Effector memory CD8-positive, alpha-beta T cell (primary cell): ENCODE data around the gene ZBTB33.
A peak's percentile ranks its signal among the peaks of the same experiment; 100 is the strongest.

Experiments
- ATAC-seq: fragments of 150-1000 bp; cut with Tn5 transposase; replicated peaks from 2 replicates; pipeline ENCODE4 v1.10.0; 2021; ENCODE audit warnings: mild to moderate bottlenecking, moderate library complexity
- DNase-seq, 3 experiments: peaks; one replicate each; pipeline ENCODE4 v3.0.0; 2021
- H3K27ac Mint-ChIP-seq, 2 donors: one replicate each; pipeline ENCODE4 v1.8.0; 2022; ENCODE audit warnings: mild to moderate bottlenecking in 2 of 2, mixed read lengths in 2 of 2, moderate library complexity in 2 of 2
- H3K27me3 Mint-ChIP-seq, 2 donors: one replicate each; pipeline ENCODE4 v1.8.0; 2022; ENCODE audit warnings: mixed read lengths in 2 of 2
- H3K36me3 Mint-ChIP-seq: one replicate; pipeline ENCODE4 v1.8.0; 2022; ENCODE audit warnings: mild to moderate bottlenecking, moderate library complexity, mixed read lengths; ENCODE audit not compliant: insufficient read depth
- H3K4me1 Mint-ChIP-seq, 2 donors: one replicate each; pipeline ENCODE4 v1.8.0; 2022; ENCODE audit warnings: low read depth in 2 of 2, mixed read lengths in 2 of 2
- H3K4me3 Mint-ChIP-seq, 2 donors: one replicate each; pipeline ENCODE4 v1.8.0; 2022; ENCODE audit warnings: mild to moderate bottlenecking in 2 of 2, mixed read lengths in 2 of 2, moderate library complexity in 2 of 2
- H3K9me3 Mint-ChIP-seq, 2 donors: one replicate each; pipeline ENCODE4 v1.8.0; 2022; ENCODE audit warnings: mixed read lengths in 2 of 2

The ZBTB33 gene

GRCh38 chrX:120242813-120243212 lies 7.8 kb upstream of the ZBTB33 start:
- H3K4me3 Mint-ChIP-seq = no peak overlapping the region
- H3K27ac Mint-ChIP-seq = no peak overlapping the region
- ATAC-seq = no peak
- no peaks in the 10 kb centered on the region for H3K27me3 Mint-ChIP-seq
- no peaks in the 10 kb centered on the region for H3K9me3 Mint-ChIP-seq
- peaks cover 16% of the 10 kb centered on the region in 2 donors for H3K4me1 Mint-ChIP-seq
- DNase-seq = no peak
- peaks cover 4% of the 10 kb centered on the region for H3K36me3 Mint-ChIP-seq

- Mint-ChIP-seq H3K4me3 (peak overlapping the region; percentile 94), H3K4me1 (peaks cover 14 to 16% of the 10 kb centered on the region in 2 donors), H3K27ac (peak overlapping the region; percentile 94), H3K36me3 (no peaks in the 10 kb centered on the region), H3K9me3 (no peaks in the 10 kb centered on the region), H3K27me3 (no peaks in the 10 kb centered on the region)
- DNase-seq = no peak
- peak; percentile 21 for ATAC-seq
These were observed 6.2 kb upstream of the ZBTB33 start for GRCh38 chrX:120244395-120244734.

GRCh38 chrX:120244735-120245498 lies 5.7 kb upstream of the ZBTB33 start:
- peak; percentile 88 for ATAC-seq
- DNase-seq = peak; percentile 44 to 49 (median 47)
- Mint-ChIP-seq H3K36me3 (no peaks in the 10 kb centered on the region), H3K4me3 (peak overlapping the region; percentile 94), H3K4me1 (peaks cover 14 to 16% of the 10 kb centered on the region in 2 donors), H3K27ac (peak overlapping the region; percentile 94), H3K9me3 (no peaks in the 10 kb centered on the region), H3K27me3 (no peaks in the 10 kb centered on the region)

GRCh38 chrX:120251471-120252011 lies 929 bp downstream of the ZBTB33 start:
- Mint-ChIP-seq H3K4me1 (peaks cover 7 to 23% of the 10 kb centered on the region in 2 donors), H3K36me3 (peaks cover 21% of the 10 kb centered on the region)

GRCh38 chrX:120253784-120254183 lies 3.2 kb downstream of the ZBTB33 start:
- Mint-ChIP-seq H3K27ac (no peak overlapping the region), H3K4me1 (peaks cover 7 to 36% of the 10 kb centered on the region in 2 donors), H3K27me3 (no peaks in the 10 kb centered on the region), H3K36me3 (peaks cover 21% of the 10 kb centered on the region), H3K4me3 (peak overlapping the region in 1 of 2 donors; percentile 17), H3K9me3 (no peaks in the 10 kb centered on the region)
- no peak for DNase-seq
- no peak for ATAC-seq

More at GRCh38 chrX:120251471-120252011, 929 bp downstream of the ZBTB33 start:
- DNase-seq (peak in 1 of 3 experiments; percentile 4), ATAC-seq (no peak)
- peak overlapping the region; percentile 97 to 99 for H3K27ac Mint-ChIP-seq
- H3K27me3 Mint-ChIP-seq = no peaks in the 10 kb centered on the region
- H3K9me3 Mint-ChIP-seq = no peaks in the 10 kb centered on the region
- H3K4me3 Mint-ChIP-seq = peak overlapping the region; percentile 96 to 97

GRCh38 chrX:120260369-120260768 lies 9.8 kb downstream of the ZBTB33 start:
- DNase-seq (no peak), ATAC-seq (no peak)
- Mint-ChIP-seq H3K27ac (no peak overlapping the region), H3K4me3 (no peak overlapping the region), H3K4me1 (peaks cover 0 to 13% of the 10 kb centered on the region in 2 donors), H3K36me3 (peaks cover 6% of the 10 kb centered on the region), H3K27me3 (no peaks in the 10 kb centered on the region), H3K9me3 (no peaks in the 10 kb centered on the region)

GRCh38 chrX:120262859-120263708 lies 12.5 kb downstream of the ZBTB33 start:
- H3K27me3 Mint-ChIP-seq = no peaks in the 10 kb centered on the region
- DNase-seq (no peak), ATAC-seq (no peak)
- H3K36me3 Mint-ChIP-seq = peaks cover 6% of the 10 kb centered on the region
- H3K27ac Mint-ChIP-seq = no peak overlapping the region
- no peak overlapping the region for H3K4me3 Mint-ChIP-seq
- no peaks in the 10 kb centered on the region for H3K9me3 Mint-ChIP-seq
- peaks cover 0 to 4% of the 10 kb centered on the region in 2 donors for H3K4me1 Mint-ChIP-seq

GRCh38 chrX:120264341-120264740 lies 13.7 kb downstream of the ZBTB33 start:
- Mint-ChIP-seq H3K36me3 (peaks cover 6% of the 10 kb centered on the region), H3K27me3 (no peaks in the 10 kb centered on the region), H3K4me1 (no peaks in the 10 kb centered on the region), H3K4me3 (no peak overlapping the region), H3K27ac (no peak overlapping the region), H3K9me3 (no peaks in the 10 kb centered on the region)
- ATAC-seq (no peak), DNase-seq (no peak)

GRCh38 chrX:120269373-120270035 lies 18.9 kb downstream of the ZBTB33 start:
- no peaks in the 10 kb centered on the region for H3K9me3 Mint-ChIP-seq
- DNase-seq (no peak), ATAC-seq (peak; percentile 61)
- no peaks in the 10 kb centered on the region for H3K4me1 Mint-ChIP-seq
- no peak overlapping the region for H3K4me3 Mint-ChIP-seq
- H3K27ac Mint-ChIP-seq = no peak overlapping the region
- no peaks in the 10 kb centered on the region for H3K36me3 Mint-ChIP-seq
- H3K27me3 Mint-ChIP-seq = no peaks in the 10 kb centered on the region

GRCh38 chrX:120270567-120270966 lies 20.0 kb downstream of the ZBTB33 start:
- H3K27ac Mint-ChIP-seq = no peak overlapping the region

GRCh38 chrX:120271218-120271617 lies 20.6 kb downstream of the ZBTB33 start:
- Mint-ChIP-seq H3K4me1 (no peaks in the 10 kb centered on the region), H3K4me3 (no peak overlapping the region), H3K36me3 (no peaks in the 10 kb centered on the region), H3K9me3 (no peaks in the 10 kb centered on the region), H3K27ac (no peak overlapping the region), H3K27me3 (no peaks in the 10 kb centered on the region)
- no peak for ATAC-seq
- no peak for DNase-seq

More at GRCh38 chrX:120270567-120270966, 20.0 kb downstream of the ZBTB33 start:
- H3K4me1 Mint-ChIP-seq = no peaks in the 10 kb centered on the region
- H3K27me3 Mint-ChIP-seq = no peaks in the 10 kb centered on the region
- DNase-seq = no peak
- no peak overlapping the region for H3K4me3 Mint-ChIP-seq
- H3K36me3 Mint-ChIP-seq = no peaks in the 10 kb centered on the region
- ATAC-seq = no peak
- no peaks in the 10 kb centered on the region for H3K9me3 Mint-ChIP-seq

- H3K4me1 Mint-ChIP-seq = no peaks in the 10 kb centered on the region
- no peak overlapping the region for H3K4me3 Mint-ChIP-seq
- DNase-seq (no peak), ATAC-seq (no peak)
- H3K27me3 Mint-ChIP-seq = no peaks in the 10 kb centered on the region
- H3K27ac Mint-ChIP-seq = no peak overlapping the region
- H3K36me3 Mint-ChIP-seq = no peaks in the 10 kb centered on the region
- no peaks in the 10 kb centered on the region for H3K9me3 Mint-ChIP-seq
These were observed 23.5 kb downstream of the ZBTB33 start for GRCh38 chrX:120274145-120274544.

GRCh38 chrX:120274958-120275357 lies 24.3 kb downstream of the ZBTB33 start:
- no peak overlapping the region for H3K4me3 Mint-ChIP-seq
- ATAC-seq (no peak), DNase-seq (no peak)
- H3K27me3 Mint-ChIP-seq = no peaks in the 10 kb centered on the region
- no peak overlapping the region for H3K27ac Mint-ChIP-seq
- no peaks in the 10 kb centered on the region for H3K36me3 Mint-ChIP-seq
- H3K9me3 Mint-ChIP-seq = no peaks in the 10 kb centered on the region
- no peaks in the 10 kb centered on the region for H3K4me1 Mint-ChIP-seq
